HL-60 (cell line): Measurements from ENCODE around the gene DTHD1.

Experiments
- GABPA ChIP-seq: IDR thresholded peaks from 2 replicates; pipeline ENCODE4 v1.6.1; 2012; ENCODE audit warnings: low read depth
- POLR2AphosphoS5 ChIP-seq: IDR thresholded peaks from 2 replicates; pipeline ENCODE4 v1.6.1; 2012; ENCODE audit warnings: low read depth
- SPI1 ChIP-seq: IDR thresholded peaks from 2 replicates; pipeline ENCODE4 v1.6.1; 2012; ENCODE audit warnings: low read depth, mild to moderate bottlenecking, borderline replicate concordance
- TF ChIP-seq, protein P1 (sequence below): IDR thresholded peaks from one replicate; pipeline ENCODE4 v1.5.1; 2011; ENCODE audit warnings: low read length, control low read depth, inconsistent platforms; ENCODE audit not compliant: insufficient read depth
- TF ChIP-seq, protein P2 (sequence below): IDR thresholded peaks from 2 replicates; pipeline ENCODE4 v1.6.1; 2012; ENCODE audit warnings: low read depth; ENCODE audit not compliant: insufficient replicate concordance

DNA sequence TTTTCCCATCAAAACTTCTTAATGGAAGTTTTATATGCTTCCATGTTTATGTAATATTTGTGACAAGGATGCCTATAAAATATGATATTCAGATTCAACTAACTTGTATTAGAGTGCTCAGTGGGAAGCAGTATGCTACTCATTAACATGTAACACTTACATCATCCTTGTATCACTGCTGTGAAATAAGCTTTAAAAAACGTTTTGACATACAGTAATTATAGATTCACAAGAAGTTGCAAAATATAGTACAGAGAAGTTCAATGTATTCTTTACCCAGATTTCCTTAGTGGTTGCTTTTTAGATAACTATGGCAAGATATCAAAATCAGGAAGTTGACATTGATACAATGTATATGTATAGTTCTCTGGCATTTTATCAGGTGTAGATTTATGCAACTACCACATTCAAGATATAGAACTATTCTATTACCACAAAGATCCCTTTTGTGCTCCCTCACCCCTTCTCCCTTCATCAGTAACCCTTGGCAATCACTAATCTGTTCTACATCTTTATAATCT lies 56.3 kb downstream of the DTHD1 start:
- TF ChIP-seq, protein P1, sequence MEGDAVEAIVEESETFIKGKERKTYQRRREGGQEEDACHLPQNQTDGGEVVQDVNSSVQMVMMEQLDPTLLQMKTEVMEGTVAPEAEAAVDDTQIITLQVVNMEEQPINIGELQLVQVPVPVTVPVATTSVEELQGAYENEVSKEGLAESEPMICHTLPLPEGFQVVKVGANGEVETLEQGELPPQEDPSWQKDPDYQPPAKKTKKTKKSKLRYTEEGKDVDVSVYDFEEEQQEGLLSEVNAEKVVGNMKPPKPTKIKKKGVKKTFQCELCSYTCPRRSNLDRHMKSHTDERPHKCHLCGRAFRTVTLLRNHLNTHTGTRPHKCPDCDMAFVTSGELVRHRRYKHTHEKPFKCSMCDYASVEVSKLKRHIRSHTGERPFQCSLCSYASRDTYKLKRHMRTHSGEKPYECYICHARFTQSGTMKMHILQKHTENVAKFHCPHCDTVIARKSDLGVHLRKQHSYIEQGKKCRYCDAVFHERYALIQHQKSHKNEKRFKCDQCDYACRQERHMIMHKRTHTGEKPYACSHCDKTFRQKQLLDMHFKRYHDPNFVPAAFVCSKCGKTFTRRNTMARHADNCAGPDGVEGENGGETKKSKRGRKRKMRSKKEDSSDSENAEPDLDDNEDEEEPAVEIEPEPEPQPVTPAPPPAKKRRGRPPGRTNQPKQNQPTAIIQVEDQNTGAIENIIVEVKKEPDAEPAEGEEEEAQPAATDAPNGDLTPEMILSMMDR, result no peak
- TF ChIP-seq POLR2AphosphoS5 (no peak), GABPA (no peak), SPI1 (peak; percentile 3; the same call in 1 of the 2 replicates)
- TF ChIP-seq, protein P2, sequence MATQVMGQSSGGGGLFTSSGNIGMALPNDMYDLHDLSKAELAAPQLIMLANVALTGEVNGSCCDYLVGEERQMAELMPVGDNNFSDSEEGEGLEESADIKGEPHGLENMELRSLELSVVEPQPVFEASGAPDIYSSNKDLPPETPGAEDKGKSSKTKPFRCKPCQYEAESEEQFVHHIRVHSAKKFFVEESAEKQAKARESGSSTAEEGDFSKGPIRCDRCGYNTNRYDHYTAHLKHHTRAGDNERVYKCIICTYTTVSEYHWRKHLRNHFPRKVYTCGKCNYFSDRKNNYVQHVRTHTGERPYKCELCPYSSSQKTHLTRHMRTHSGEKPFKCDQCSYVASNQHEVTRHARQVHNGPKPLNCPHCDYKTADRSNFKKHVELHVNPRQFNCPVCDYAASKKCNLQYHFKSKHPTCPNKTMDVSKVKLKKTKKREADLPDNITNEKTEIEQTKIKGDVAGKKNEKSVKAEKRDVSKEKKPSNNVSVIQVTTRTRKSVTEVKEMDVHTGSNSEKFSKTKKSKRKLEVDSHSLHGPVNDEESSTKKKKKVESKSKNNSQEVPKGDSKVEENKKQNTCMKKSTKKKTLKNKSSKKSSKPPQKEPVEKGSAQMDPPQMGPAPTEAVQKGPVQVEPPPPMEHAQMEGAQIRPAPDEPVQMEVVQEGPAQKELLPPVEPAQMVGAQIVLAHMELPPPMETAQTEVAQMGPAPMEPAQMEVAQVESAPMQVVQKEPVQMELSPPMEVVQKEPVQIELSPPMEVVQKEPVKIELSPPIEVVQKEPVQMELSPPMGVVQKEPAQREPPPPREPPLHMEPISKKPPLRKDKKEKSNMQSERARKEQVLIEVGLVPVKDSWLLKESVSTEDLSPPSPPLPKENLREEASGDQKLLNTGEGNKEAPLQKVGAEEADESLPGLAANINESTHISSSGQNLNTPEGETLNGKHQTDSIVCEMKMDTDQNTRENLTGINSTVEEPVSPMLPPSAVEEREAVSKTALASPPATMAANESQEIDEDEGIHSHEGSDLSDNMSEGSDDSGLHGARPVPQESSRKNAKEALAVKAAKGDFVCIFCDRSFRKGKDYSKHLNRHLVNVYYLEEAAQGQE, result no peak
